WERI-Rb-1 (cell line): ENCODE results near the gene KBTBD12.

Experiments
- DNase-seq: peaks from one replicate; pipeline ENCODE4 v3.0.0-alpha.2; 2020
- H3K27ac ChIP-seq: fragments of 250-450 bp; sonication (Bioruptor Pico); 2 replicates; pipeline ENCODE4 v1.5.1; 2020; ENCODE audit warnings: mild to moderate bottlenecking, moderate library complexity
- H3K27me3 ChIP-seq: fragments of 250-450 bp; sonication (Bioruptor Pico); 2 replicates; pipeline ENCODE4 v1.5.1; 2021; ENCODE audit warnings: mild to moderate bottlenecking, low read depth, moderate library complexity; ENCODE audit not compliant: insufficient read depth, severe bottlenecking
- H3K36me3 ChIP-seq: fragments of 250-450 bp; sonication (Bioruptor Pico); 2 replicates; pipeline ENCODE4 v1.5.1; 2020; ENCODE audit warnings: mild to moderate bottlenecking, moderate library complexity
- H3K4me3 ChIP-seq: 2 replicates; pipeline ENCODE4 v1.5.1; 2011; ENCODE audit warnings: low read depth, mild to moderate bottlenecking, control low read depth, low read length
- H3K9me3 ChIP-seq: fragments of 250-450 bp; sonication (Bioruptor Pico); 2 replicates; pipeline ENCODE4 v1.5.1; 2021; ENCODE audit warnings: mild to moderate bottlenecking, moderate library complexity; ENCODE audit not compliant: severe bottlenecking
- TF ChIP-seq, protein P1 (sequence below): IDR thresholded peaks from 2 replicates; pipeline ENCODE4 v1.5.1; 2011; ENCODE audit warnings: low read depth, mild to moderate bottlenecking, control low read depth, inconsistent platforms, low read length

Gene KBTBD12

DNA sequence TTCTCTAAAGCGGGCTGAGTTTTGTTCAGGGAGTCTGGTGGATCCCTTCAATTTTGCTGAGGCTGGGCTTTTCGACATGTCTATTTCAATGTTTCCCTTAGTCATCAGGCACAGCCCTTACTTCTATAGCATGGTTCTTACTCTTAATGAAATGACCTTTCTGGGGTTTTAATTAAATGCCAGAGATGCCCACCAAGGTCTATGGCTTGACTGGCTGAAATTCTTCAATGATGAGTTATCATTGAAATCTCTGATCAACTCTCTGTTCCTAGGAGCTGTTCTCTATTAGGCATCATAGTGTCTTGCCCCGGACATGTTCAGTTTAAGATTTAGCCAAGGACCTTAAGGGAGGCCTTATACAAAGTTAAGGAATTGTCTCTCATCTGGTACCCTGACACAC is 33.4 kb upstream of the KBTBD12 start:
- H3K27me3 ChIP-seq = no peaks in the 10 kb centered on the region

DNA sequence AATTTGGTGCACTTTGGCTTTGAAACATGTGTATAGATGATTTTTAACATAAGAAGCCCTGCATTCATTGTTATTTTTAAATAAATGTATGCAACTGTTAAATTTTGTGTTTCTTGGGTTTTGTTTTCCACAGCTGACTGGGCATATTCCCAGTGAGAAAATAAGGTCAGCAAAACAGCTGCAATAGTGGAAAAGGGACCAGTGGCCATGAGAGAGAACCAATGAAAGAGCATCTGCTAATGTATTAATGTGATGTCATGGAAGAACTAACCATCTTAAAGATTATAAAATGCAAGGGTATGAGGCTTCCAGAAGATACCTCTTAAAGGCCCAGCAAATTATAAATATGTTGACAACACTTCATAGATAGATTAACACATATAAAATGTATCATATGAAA is 31.0 kb upstream of the KBTBD12 start:
- TF ChIP-seq, protein P1, sequence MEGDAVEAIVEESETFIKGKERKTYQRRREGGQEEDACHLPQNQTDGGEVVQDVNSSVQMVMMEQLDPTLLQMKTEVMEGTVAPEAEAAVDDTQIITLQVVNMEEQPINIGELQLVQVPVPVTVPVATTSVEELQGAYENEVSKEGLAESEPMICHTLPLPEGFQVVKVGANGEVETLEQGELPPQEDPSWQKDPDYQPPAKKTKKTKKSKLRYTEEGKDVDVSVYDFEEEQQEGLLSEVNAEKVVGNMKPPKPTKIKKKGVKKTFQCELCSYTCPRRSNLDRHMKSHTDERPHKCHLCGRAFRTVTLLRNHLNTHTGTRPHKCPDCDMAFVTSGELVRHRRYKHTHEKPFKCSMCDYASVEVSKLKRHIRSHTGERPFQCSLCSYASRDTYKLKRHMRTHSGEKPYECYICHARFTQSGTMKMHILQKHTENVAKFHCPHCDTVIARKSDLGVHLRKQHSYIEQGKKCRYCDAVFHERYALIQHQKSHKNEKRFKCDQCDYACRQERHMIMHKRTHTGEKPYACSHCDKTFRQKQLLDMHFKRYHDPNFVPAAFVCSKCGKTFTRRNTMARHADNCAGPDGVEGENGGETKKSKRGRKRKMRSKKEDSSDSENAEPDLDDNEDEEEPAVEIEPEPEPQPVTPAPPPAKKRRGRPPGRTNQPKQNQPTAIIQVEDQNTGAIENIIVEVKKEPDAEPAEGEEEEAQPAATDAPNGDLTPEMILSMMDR = no peak
- peaks cover 4% of the 10 kb centered on the region for H3K9me3 ChIP-seq
- no peak for DNase-seq
- H3K4me3 ChIP-seq = no peak overlapping the region
- H3K27ac ChIP-seq = no peak overlapping the region
- no peaks in the 10 kb centered on the region for H3K27me3 ChIP-seq
- H3K36me3 ChIP-seq = no peaks in the 10 kb centered on the region

More for the DNA sequence above, 33.4 kb upstream of the KBTBD12 start:
- peak overlapping the region; percentile 27; the same call in 1 of the 2 replicates for H3K27ac ChIP-seq
- no peak overlapping the region for H3K4me3 ChIP-seq
- TF ChIP-seq, protein P1 = no peak
- peaks cover 4% of the 10 kb centered on the region for H3K9me3 ChIP-seq
- no peak for DNase-seq
- no peaks in the 10 kb centered on the region for H3K36me3 ChIP-seq

DNA sequence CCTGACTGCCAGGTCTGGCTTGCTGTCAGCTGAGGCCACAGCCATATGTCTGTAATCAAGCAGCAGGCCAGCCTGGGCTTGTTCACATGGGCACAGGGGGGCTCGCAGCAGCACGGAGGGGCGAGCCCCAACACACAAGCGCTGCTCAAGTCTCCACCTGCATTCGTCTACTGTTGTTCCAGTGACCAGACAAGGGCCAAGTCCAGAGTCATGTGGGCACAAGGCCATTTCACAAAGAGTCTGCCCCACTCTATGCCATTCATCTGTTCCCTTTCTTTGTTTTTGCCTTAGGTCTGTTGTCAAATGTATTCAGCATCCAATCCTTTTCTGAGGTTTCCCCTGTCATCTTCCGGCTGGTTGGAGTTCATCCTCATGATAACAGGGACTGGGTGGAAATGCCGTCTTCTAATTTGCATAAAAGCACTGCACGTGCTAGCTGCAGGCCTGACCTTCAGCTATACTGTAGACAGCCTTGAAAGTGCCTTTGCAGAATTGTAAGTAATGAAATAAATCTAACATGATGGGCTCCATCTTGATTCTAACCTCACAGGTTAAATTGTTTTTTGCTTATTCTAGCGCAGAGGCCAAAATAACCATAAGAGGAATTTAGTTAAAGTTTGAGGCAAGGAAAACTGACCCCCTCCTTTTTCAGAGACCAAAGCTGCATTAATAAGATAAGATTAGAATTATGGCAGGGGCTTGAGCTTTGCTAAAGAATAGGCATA is 28.6 kb upstream of the KBTBD12 start:
- no peaks in the 10 kb centered on the region for H3K27me3 ChIP-seq
- H3K9me3 ChIP-seq = peaks cover 15% of the 10 kb centered on the region
- peak; percentile 45 for DNase-seq
- H3K36me3 ChIP-seq = no peaks in the 10 kb centered on the region
- peak overlapping the region; percentile 48 for H3K27ac ChIP-seq
- TF ChIP-seq, protein P1 = no peak
- no peak overlapping the region for H3K4me3 ChIP-seq

DNA sequence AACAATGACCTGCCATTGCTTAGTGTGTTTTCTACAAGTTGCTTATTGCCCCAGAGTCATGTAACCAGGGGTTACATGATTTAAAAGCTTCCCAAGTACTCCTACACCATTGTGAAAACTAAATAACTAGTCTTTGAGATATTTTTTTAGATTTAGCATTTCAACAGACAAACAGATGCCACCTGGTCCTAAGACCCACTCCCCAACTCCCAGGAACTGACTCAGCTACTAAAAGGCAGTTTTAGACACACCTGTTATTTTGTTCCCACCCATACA is 28.1 kb upstream of the KBTBD12 start:
- H3K36me3 ChIP-seq = no peaks in the 10 kb centered on the region
- no peak for DNase-seq
- peaks cover 14% of the 10 kb centered on the region for H3K9me3 ChIP-seq
- no peak overlapping the region for H3K4me3 ChIP-seq
- peak overlapping the region; percentile 48 for H3K27ac ChIP-seq
- TF ChIP-seq, protein P1 = no peak
- H3K27me3 ChIP-seq = no peaks in the 10 kb centered on the region

DNA sequence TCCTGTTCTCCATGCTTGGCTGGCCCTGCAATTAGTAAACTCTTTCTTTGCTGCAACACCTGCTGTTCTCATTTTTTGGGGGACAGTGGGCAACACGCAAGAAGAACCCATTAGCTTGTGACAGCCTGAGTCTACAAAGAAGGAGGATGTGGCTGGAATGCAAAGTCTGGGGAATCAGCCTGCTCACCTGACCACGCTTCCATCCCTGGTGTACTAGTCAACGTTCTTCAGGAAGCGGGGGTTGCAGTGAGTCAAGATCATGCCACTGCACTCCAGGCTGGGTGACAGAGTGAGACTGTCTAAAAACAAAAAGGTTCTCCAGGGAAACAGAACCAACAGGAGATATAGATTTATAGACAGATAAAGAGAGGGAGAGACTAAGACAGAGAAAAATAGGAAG is 27.7 kb upstream of the KBTBD12 start:
- peaks cover 11% of the 10 kb centered on the region for H3K9me3 ChIP-seq
- no peak for DNase-seq
- peak overlapping the region; percentile 48 for H3K27ac ChIP-seq
- TF ChIP-seq, protein P1 = no peak
- no peaks in the 10 kb centered on the region for H3K27me3 ChIP-seq
- no peak overlapping the region for H3K4me3 ChIP-seq
- no peaks in the 10 kb centered on the region for H3K36me3 ChIP-seq

DNA sequence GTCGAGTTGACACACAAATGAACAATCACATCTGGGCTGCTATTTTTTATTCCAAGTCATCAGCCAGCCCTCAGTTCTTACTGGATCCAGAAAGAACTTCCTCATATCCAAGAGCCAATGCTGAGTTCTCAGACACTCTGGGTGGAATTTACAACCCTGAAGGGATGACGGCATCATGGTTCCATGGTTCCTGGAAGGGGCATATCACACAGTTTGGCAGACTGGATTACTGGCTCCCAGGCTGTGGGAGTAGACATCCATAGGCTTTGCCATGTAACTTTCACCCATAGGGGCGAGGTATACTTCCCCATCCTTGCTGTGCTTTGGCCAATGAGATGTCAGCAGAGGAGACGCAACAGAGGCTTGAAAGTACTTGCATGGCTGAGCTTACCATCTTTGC is 26.9 kb upstream of the KBTBD12 start:
- Histone ChIP-seq H3K27me3 (no peaks in the 10 kb centered on the region), H3K36me3 (no peaks in the 10 kb centered on the region), H3K27ac (no peak overlapping the region), H3K9me3 (peaks cover 11% of the 10 kb centered on the region), H3K4me3 (no peak overlapping the region)
- no peak for DNase-seq
- TF ChIP-seq, protein P1 = no peak
